Forelimb muscle (tissue), 1 donor: ENCODE measurements around the gene NOXA1. TPM values are rescaled to one million over a fixed set of nuclear protein-coding genes. Genes with fewer than 3 reads are reported as not detected.
"Not testable (repeated sequence)": the region's sequence is repeated elsewhere in the genome, so short reads cannot be mapped to it uniquely, and the experiment has no call there.

Source experiments
- DNase-seq: peaks from one replicate; pipeline ENCODE4 v3.0.0-alpha.2; 2013; ENCODE audit warnings: low read depth
- polyA plus RNA-seq: library from polyadenylated mRNA; unstranded; fragments of 120-200 nt; gene quantifications from one replicate; pipeline ENCODE4 v1.2.1, GENCODE V29; 2013; ENCODE audit not compliant: insufficient read length

NOXA1 gene
- polyA plus RNA-seq, 1 donor = 2.2 TPM

GRCh38 chr9:137437691-137438590 lies 14.7 kb downstream of the NOXA1 start:
- no peak for DNase-seq

GRCh38 chr9:137438591-137439157 lies 15.5 kb downstream of the NOXA1 start:
- no peak for DNase-seq

GRCh38 chr9:137439158-137439714 lies 16.0 kb downstream of the NOXA1 start:
- no peak for DNase-seq

GRCh38 chr9:137441289-137441934 lies 18.2 kb downstream of the NOXA1 start, which contains the start of gene ENTPD8:
ENTPD8 (minus strand) TSS chr9:137441357; CDS start chr9:137438285, 3,072 bp downstream.
- DNase-seq = no peak

GRCh38 chr9:137441935-137442321 lies 18.7 kb downstream of the NOXA1 start:
- no peak for DNase-seq

- no peak for DNase-seq
Measured at GRCh38 chr9:137444106-137444790, 21.1 kb downstream of the NOXA1 start.

- DNase-seq = no peak
Measured at GRCh38 chr9:137445275-137445807, 22.1 kb downstream of the NOXA1 start.

GRCh38 chr9:137445930-137446431 lies 22.8 kb downstream of the NOXA1 start:
- no peak for DNase-seq

GRCh38 chr9:137446851-137447471 lies 23.8 kb downstream of the NOXA1 start:
- no peak for DNase-seq

- DNase-seq = no peak
Measured at GRCh38 chr9:137447722-137448601, 24.8 kb downstream of the NOXA1 start.

GRCh38 chr9:137448602-137448962 lies 25.4 kb downstream of the NOXA1 start:
- DNase-seq = no peak

- DNase-seq = no peak
Measured at GRCh38 chr9:137449081-137449844, 26.1 kb downstream of the NOXA1 start.

- DNase-seq = no peak
Measured at GRCh38 chr9:137449931-137450538, 26.8 kb downstream of the NOXA1 start.

- DNase-seq = not testable (repeated sequence)
Measured at GRCh38 chr9:137450539-137451222, 27.5 kb downstream of the NOXA1 start.

GRCh38 chr9:137451264-137452005 lies 28.2 kb downstream of the NOXA1 start:
- not testable (repeated sequence) for DNase-seq

- no peak for DNase-seq
Measured at GRCh38 chr9:137452006-137452760, 29.0 kb downstream of the NOXA1 start.
